ENCODE results near the gene ANKS3.

The ANKS3 gene

GRCh38 chr16:4674926-4675530 lies 59.0 kb downstream of the ANKS3 start:
- no peaks in the 10 kb centered on the region for H3K4me1 ChIP-seq (ENCODE audit: control insufficient read depth, insufficient read depth, low read length)
- no peak overlapping the region for H3K9ac ChIP-seq (ENCODE audit: low read length)
- H3K36me3 ChIP-seq (ENCODE audit: control insufficient read depth, insufficient read depth, low read length), result peaks cover 12% of the 10 kb centered on the region
- H3K27ac ChIP-seq (ENCODE audit: low read depth, low read length), result no peak overlapping the region
- no peaks in the 10 kb centered on the region for H3K27me3 ChIP-seq (ENCODE audit: control insufficient read depth, insufficient read depth, low read length)
- H3K4me3 ChIP-seq (ENCODE audit: low read length), result no peak overlapping the region

- no peak overlapping the region for H3K9ac ChIP-seq (ENCODE audit: low read length)
These were observed 60.6 kb downstream of the ANKS3 start for GRCh38 chr16:4673387-4674046.

GRCh38 chr16:4668313-4668960 lies 65.6 kb downstream of the ANKS3 start:
- Histone ChIP-seq H3K27me3 (ENCODE audit: control insufficient read depth, insufficient read depth, low read length) (no peaks in the 10 kb centered on the region), H3K9ac (ENCODE audit: low read length) (no peak overlapping the region), H3K36me3 (ENCODE audit: control insufficient read depth, insufficient read depth, low read length) (peaks cover 25% of the 10 kb centered on the region), H3K4me3 (ENCODE audit: low read length) (no peak overlapping the region), H3K27ac (ENCODE audit: low read depth, low read length) (no peak overlapping the region), H3K4me1 (ENCODE audit: control insufficient read depth, insufficient read depth, low read length) (no peaks in the 10 kb centered on the region)

More at GRCh38 chr16:4673387-4674046, 60.6 kb downstream of the ANKS3 start:
- H3K4me3 ChIP-seq (ENCODE audit: low read length), result no peak overlapping the region
- H3K27ac ChIP-seq (ENCODE audit: low read depth, low read length), result no peak overlapping the region
- H3K27me3 ChIP-seq (ENCODE audit: control insufficient read depth, insufficient read depth, low read length), result no peaks in the 10 kb centered on the region
- H3K4me1 ChIP-seq (ENCODE audit: control insufficient read depth, insufficient read depth, low read length), result no peaks in the 10 kb centered on the region
- peaks cover 17% of the 10 kb centered on the region for H3K36me3 ChIP-seq (ENCODE audit: control insufficient read depth, insufficient read depth, low read length)

- no peak overlapping the region for H3K9ac ChIP-seq (ENCODE audit: low read length)
- no peak overlapping the region for H3K27ac ChIP-seq (ENCODE audit: low read depth, low read length)
- peaks cover 22% of the 10 kb centered on the region for H3K36me3 ChIP-seq (ENCODE audit: control insufficient read depth, insufficient read depth, low read length)
- H3K27me3 ChIP-seq (ENCODE audit: control insufficient read depth, insufficient read depth, low read length), result no peaks in the 10 kb centered on the region
- no peak overlapping the region for H3K4me3 ChIP-seq (ENCODE audit: low read length)
- H3K4me1 ChIP-seq (ENCODE audit: control insufficient read depth, insufficient read depth, low read length), result no peaks in the 10 kb centered on the region
These were observed 66.7 kb downstream of the ANKS3 start for GRCh38 chr16:4667203-4667963.

GRCh38 chr16:4666537-4667202 lies 67.4 kb downstream of the ANKS3 start:
- Histone ChIP-seq H3K4me3 (ENCODE audit: low read length) (no peak overlapping the region), H3K4me1 (ENCODE audit: control insufficient read depth, insufficient read depth, low read length) (no peaks in the 10 kb centered on the region), H3K9ac (ENCODE audit: low read length) (no peak overlapping the region), H3K36me3 (ENCODE audit: control insufficient read depth, insufficient read depth, low read length) (peaks cover 22% of the 10 kb centered on the region), H3K27me3 (ENCODE audit: control insufficient read depth, insufficient read depth, low read length) (no peaks in the 10 kb centered on the region), H3K27ac (ENCODE audit: low read depth, low read length) (no peak overlapping the region)

DNA sequence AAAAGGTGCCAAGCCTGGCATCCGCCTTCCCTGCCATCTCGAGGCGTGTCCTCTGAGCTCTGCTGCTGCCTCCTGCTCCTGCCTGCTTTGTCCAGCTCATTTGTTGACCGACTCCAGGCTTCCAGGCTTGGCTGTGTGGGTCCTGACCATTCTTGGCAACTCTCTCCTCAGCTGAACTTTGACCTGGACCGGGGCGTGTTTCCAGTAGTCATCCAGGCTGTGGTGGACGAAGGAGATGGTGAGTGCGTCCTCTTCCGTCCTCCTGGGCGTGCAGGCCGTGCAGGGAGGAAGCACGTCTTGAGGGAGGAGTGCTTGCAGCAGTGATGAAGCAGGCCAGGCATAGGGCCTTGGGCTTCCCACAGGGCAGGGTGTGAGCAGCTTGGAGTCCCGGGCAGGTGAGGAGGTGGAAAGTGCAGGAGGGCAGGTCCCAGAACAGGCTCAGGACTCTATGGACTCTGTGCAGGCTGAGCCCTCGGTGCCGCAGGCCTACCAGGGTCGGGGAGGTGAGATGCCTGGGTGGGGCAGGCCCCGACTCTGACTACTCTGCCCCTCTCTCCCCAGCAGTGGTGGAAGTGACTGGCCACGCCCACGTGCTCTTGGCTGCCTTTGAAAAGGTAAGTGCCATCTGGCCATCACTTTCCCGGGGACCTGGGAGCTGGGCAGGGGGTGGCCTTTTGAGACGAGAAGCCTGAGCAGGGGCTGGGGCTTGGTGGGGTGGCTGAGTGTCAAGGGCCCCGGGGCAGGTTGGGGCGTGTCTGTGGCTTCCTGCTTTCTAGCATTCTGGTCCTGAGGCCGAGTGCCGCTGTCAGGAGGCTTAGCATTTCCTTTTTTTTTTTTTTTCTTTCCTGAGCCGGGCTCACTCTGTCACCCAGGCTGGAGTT lies 69.3 kb downstream of the ANKS3 start:
- Histone ChIP-seq H3K36me3 (ENCODE audit: control insufficient read depth, insufficient read depth, low read length) (peaks cover 27% of the 10 kb centered on the region), H3K27ac (ENCODE audit: low read depth, low read length) (no peak overlapping the region), H3K4me3 (ENCODE audit: low read length) (no peak overlapping the region), H3K27me3 (ENCODE audit: control insufficient read depth, insufficient read depth, low read length) (no peaks in the 10 kb centered on the region), H3K9ac (ENCODE audit: low read length) (no peak overlapping the region), H3K4me1 (ENCODE audit: control insufficient read depth, insufficient read depth, low read length) (no peaks in the 10 kb centered on the region)

DNA sequence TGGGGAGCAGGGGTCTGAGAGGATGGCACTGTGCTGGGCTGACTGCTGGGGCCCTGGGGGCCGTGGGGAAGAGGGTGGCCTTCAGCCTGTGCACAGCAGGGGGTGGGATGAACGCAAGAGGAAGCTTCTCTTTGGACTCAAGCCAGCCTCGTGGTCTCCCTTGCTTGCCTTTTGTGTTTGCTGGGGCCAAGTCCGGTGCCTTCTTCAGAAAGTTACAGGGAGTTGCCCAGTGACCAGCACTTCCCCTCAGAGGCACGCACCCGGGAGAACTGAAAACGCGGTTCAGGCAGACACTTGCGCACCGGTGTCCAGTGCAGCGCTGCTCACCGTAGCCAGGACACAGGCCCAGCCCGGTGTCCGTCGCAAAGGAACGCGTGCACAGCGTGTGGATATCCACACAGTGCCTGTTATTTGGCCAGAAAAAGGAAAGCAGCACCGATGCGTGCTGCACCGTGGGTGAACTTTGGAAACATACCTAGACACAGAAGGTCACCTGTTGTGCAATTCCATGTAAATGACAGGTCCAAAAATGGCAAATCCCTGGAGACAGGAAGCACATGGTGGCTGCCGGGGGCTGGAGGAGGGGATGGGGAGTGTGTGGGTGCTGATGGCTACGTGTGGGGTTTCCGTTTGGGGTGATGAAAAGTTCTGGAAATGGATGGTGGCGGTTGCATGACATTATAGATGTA lies 70.2 kb downstream of the ANKS3 start:
- Histone ChIP-seq H3K27ac (ENCODE audit: low read depth, low read length) (no peak overlapping the region), H3K27me3 (ENCODE audit: control insufficient read depth, insufficient read depth, low read length) (no peaks in the 10 kb centered on the region), H3K4me3 (ENCODE audit: low read length) (no peak overlapping the region), H3K9ac (ENCODE audit: low read length) (no peak overlapping the region), H3K36me3 (ENCODE audit: control insufficient read depth, insufficient read depth, low read length) (peaks cover 26% of the 10 kb centered on the region), H3K4me1 (ENCODE audit: control insufficient read depth, insufficient read depth, low read length) (peaks cover 2% of the 10 kb centered on the region)

DNA sequence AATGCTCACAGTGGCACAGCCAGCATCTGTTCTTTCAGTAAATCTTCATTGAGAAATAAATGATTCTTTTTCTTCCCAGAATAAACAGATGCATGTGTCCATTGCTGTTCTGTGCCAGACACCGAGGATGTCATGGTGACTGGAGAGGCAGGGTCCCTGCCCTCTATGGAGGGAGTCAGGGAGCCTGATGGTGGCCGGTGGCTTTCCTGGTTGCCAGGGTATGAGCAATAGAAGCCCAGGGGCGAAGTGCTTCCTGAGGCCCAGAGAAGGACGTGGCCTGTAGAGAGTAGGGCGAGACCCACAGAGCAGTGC lies 70.7 kb downstream of the ANKS3 start:
- no peaks in the 10 kb centered on the region for H3K27me3 ChIP-seq (ENCODE audit: control insufficient read depth, insufficient read depth, low read length)
- H3K9ac ChIP-seq (ENCODE audit: low read length), result no peak overlapping the region
- peaks cover 2% of the 10 kb centered on the region for H3K4me1 ChIP-seq (ENCODE audit: control insufficient read depth, insufficient read depth, low read length)
- H3K36me3 ChIP-seq (ENCODE audit: control insufficient read depth, insufficient read depth, low read length), result peaks cover 21% of the 10 kb centered on the region
- H3K4me3 ChIP-seq (ENCODE audit: low read length), result no peak overlapping the region
- H3K27ac ChIP-seq (ENCODE audit: low read depth, low read length), result no peak overlapping the region

DNA sequence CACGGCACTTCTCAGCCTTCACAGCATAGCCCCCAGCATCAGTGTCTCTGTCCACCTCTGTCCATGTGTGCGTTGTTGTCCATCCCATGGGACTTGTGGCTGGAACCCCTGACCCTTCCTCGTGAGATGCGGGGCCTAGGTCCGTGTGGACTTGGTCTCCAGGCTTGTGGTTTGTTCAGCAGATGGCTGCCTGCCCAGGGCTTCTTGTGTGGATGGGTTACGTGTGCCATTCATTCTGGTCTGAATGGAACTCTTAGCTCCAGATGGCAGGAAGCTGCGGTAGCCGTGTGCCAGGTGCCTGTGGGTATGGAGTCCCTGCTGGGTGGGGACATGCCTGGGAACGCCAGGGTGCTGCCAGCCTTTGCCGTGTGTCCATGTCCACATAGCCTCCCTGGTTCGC lies 72.4 kb downstream of the ANKS3 start:
- H3K27ac ChIP-seq (ENCODE audit: low read depth, low read length), result no peak overlapping the region
- no peak overlapping the region for H3K9ac ChIP-seq (ENCODE audit: low read length)
- no peaks in the 10 kb centered on the region for H3K27me3 ChIP-seq (ENCODE audit: control insufficient read depth, insufficient read depth, low read length)
- peaks cover 2% of the 10 kb centered on the region for H3K4me1 ChIP-seq (ENCODE audit: control insufficient read depth, insufficient read depth, low read length)
- H3K36me3 ChIP-seq (ENCODE audit: control insufficient read depth, insufficient read depth, low read length), result peaks cover 14% of the 10 kb centered on the region
- no peak overlapping the region for H3K4me3 ChIP-seq (ENCODE audit: low read length)

- Histone ChIP-seq H3K27ac (ENCODE audit: low read depth, low read length) (no peak overlapping the region), H3K36me3 (ENCODE audit: control insufficient read depth, insufficient read depth, low read length) (peaks cover 19% of the 10 kb centered on the region), H3K27me3 (ENCODE audit: control insufficient read depth, insufficient read depth, low read length) (no peaks in the 10 kb centered on the region), H3K9ac (ENCODE audit: low read length) (no peak overlapping the region), H3K4me1 (ENCODE audit: control insufficient read depth, insufficient read depth, low read length) (peaks cover 2% of the 10 kb centered on the region), H3K4me3 (ENCODE audit: low read length) (no peak overlapping the region)
These were observed 73.5 kb downstream of the ANKS3 start for GRCh38 chr16:4660454-4661007.

Data from rectal smooth muscle tissue (tissue), 1 donor.